ENCODE measurements around the gene ARVCF.

- TF ChIP-seq CTCF (IDR thresholded peaks at IDR 0.05) (no peak), POLR2A (IDR thresholded peaks at IDR 0.05) (no peak)
Measured at GRCh38 chr22:19977296-19978243, 39.1 kb downstream of the ARVCF start.
